ENCODE measurements around the gene ATP6V0A4. TPM values are rescaled to one million over a fixed set of nuclear protein-coding genes. Genes with fewer than 3 reads are reported as not detected.
A peak's percentile ranks its signal among the peaks of the same experiment; 100 is the strongest.

The ATP6V0A4 gene
- total RNA-seq, 1 donor from 2014 or later = 1.2 TPM

- Histone ChIP-seq H3K4me3 (no peak overlapping the region), H3K9me3 (no peaks in the 10 kb centered on the region), H3K27me3 (no peaks in the 10 kb centered on the region), H3K27ac (no peak overlapping the region), H3K36me3 (no peaks in the 10 kb centered on the region), H3K4me1 (peaks cover 10% of the 10 kb centered on the region)
- TF ChIP-seq POLR2A (IDR thresholded peaks at IDR 0.05) (no peak), POLR2AphosphoS5 (IDR thresholded peaks at IDR 0.05; ENCODE audit: insufficient read depth in 1 of 2, low read depth in 1 of 2) (no peak), CTCF (IDR thresholded peaks at IDR 0.05) (no peak)
- intact Hi-C loops (cut with DNase I) = no loop called here
- no peak for DNase-seq (ENCODE audit: extremely low spot score in 2 of 2)
Measured at GRCh38 chr7:138666385-138666784, 131.6 kb downstream of the ATP6V0A4 start.

- TF ChIP-seq POLR2AphosphoS5 (IDR thresholded peaks at IDR 0.05; ENCODE audit: insufficient read depth in 1 of 2, low read depth in 1 of 2) = no peak
- no peak for TF ChIP-seq CTCF (IDR thresholded peaks at IDR 0.05)
- TF ChIP-seq POLR2A (IDR thresholded peaks at IDR 0.05) = no peak
Measured at GRCh38 chr7:138665669-138666140, 132.3 kb downstream of the ATP6V0A4 start.

GRCh38 chr7:138665249-138665648 is 132.7 kb downstream of the ATP6V0A4 start:
- Histone ChIP-seq H3K27me3 (no peaks in the 10 kb centered on the region), H3K9me3 (no peaks in the 10 kb centered on the region), H3K4me3 (no peak overlapping the region), H3K4me1 (peaks cover 10% of the 10 kb centered on the region), H3K36me3 (no peaks in the 10 kb centered on the region), H3K27ac (no peak overlapping the region)
- no peak for DNase-seq (ENCODE audit: extremely low spot score in 2 of 2)
- intact Hi-C loops (cut with DNase I) = no loop called here
- TF ChIP-seq POLR2A (IDR thresholded peaks at IDR 0.05) = no peak
- no peak for TF ChIP-seq CTCF (IDR thresholded peaks at IDR 0.05)
- no peak for TF ChIP-seq POLR2AphosphoS5 (IDR thresholded peaks at IDR 0.05; ENCODE audit: insufficient read depth in 1 of 2, low read depth in 1 of 2)

More at GRCh38 chr7:138665669-138666140, 132.3 kb downstream of the ATP6V0A4 start:
- H3K27ac ChIP-seq = no peak overlapping the region
- H3K4me1 ChIP-seq = peaks cover 10% of the 10 kb centered on the region
- no peak overlapping the region for H3K4me3 ChIP-seq
- H3K9me3 ChIP-seq = no peaks in the 10 kb centered on the region
- no peaks in the 10 kb centered on the region for H3K36me3 ChIP-seq
- H3K27me3 ChIP-seq = no peaks in the 10 kb centered on the region
- no peak for DNase-seq (ENCODE audit: extremely low spot score in 2 of 2)
- intact Hi-C loops (cut with DNase I) = no loop called here

GRCh38 chr7:138663725-138664710 is 134.0 kb downstream of the ATP6V0A4 start:
- Histone ChIP-seq H3K27me3 (no peaks in the 10 kb centered on the region), H3K36me3 (no peaks in the 10 kb centered on the region), H3K4me3 (peak overlapping the region; percentile 30 to 31), H3K27ac (no peak overlapping the region), H3K9me3 (no peaks in the 10 kb centered on the region), H3K4me1 (peaks cover 10% of the 10 kb centered on the region)
- intact Hi-C loops (cut with DNase I) = no loop called here
- TF ChIP-seq POLR2A (IDR thresholded peaks at IDR 0.05) = no peak
- no peak for DNase-seq (ENCODE audit: extremely low spot score in 2 of 2)

GRCh38 chr7:138662991-138663320 is 135.0 kb downstream of the ATP6V0A4 start:
- intact Hi-C loops (cut with DNase I) = no loop called here

More at GRCh38 chr7:138662991-138663320, 135.0 kb downstream of the ATP6V0A4 start:
- no peak overlapping the region for H3K27ac ChIP-seq
- H3K36me3 ChIP-seq = no peaks in the 10 kb centered on the region
- TF ChIP-seq POLR2A (IDR thresholded peaks at IDR 0.05) (no peak), POLR2AphosphoS5 (IDR thresholded peaks at IDR 0.05; ENCODE audit: insufficient read depth in 1 of 2, low read depth in 1 of 2) (no peak), CTCF (IDR thresholded peaks at IDR 0.05) (no peak)
- H3K4me3 ChIP-seq = no peak overlapping the region
- no peaks in the 10 kb centered on the region for H3K27me3 ChIP-seq
- no peak for DNase-seq (ENCODE audit: extremely low spot score in 2 of 2)
- H3K4me1 ChIP-seq = peaks cover 10% of the 10 kb centered on the region
- H3K9me3 ChIP-seq = no peaks in the 10 kb centered on the region
